Left lung (tissue), 10 donors: Measurements from ENCODE around the gene CETP. TPM values are rescaled to one million over a fixed set of nuclear protein-coding genes. Genes with fewer than 3 reads are reported as not detected.
A peak's percentile ranks its signal among the peaks of the same experiment; 100 is the strongest.

ENCODE experiments used
- ATAC-seq: fragments of 200-7000 bp; cut with Tn5 transposase; one replicate; pipeline ENCODE4 v1.9.1; 2020; ENCODE audit warnings: moderate library complexity
- DNase-seq, 4 donors: peaks; one replicate each; pipeline ENCODE4 v3.0.0-alpha.2; 2013 to 2020
- H3K27ac ChIP-seq, 2 donors: fragments of 200-600 bp; sonication (generic) in 1 of 2; one replicate each; pipeline versions ENCODE4 v1.5.0 to v1.8.0; 2020 to 2021
- H3K27me3 ChIP-seq, 2 donors: fragments of 200-600 bp; sonication (generic) in 1 of 2; one replicate each; pipeline versions ENCODE4 v1.5.0 to v1.8.0; 2020 to 2021
- H3K36me3 ChIP-seq, 2 donors: fragments of 200-600 bp; sonication (generic) in 1 of 2; one replicate each; pipeline versions ENCODE4 v1.5.0 to v1.8.0; 2020 to 2021
- H3K4me1 ChIP-seq, 2 donors: fragments of 200-600 bp; one replicate each; pipeline ENCODE4 v1.8.0; 2021
- H3K4me3 ChIP-seq, 2 donors: fragments of 200-600 bp; sonication (generic) in 1 of 2; one replicate each; pipeline versions ENCODE4 v1.5.0 to v1.8.0; 2020 to 2021; ENCODE audit warnings: mild to moderate bottlenecking in 1 of 2
- H3K9me3 ChIP-seq, 2 donors: fragments of 200-600 bp; sonication (generic) in 1 of 2; one replicate each; pipeline versions ENCODE4 v1.5.0 to v1.8.0; 2020 to 2021
- CTCF ChIP-seq, 2 donors: fragments of 200-600 bp; sonication (generic) in 1 of 2; IDR thresholded peaks; one replicate each; pipeline versions ENCODE4 v1.5.0 to v1.8.0; 2021; ENCODE audit warnings: antibody characterized with exemption in 2 of 2
- intact Hi-C, 2 donors: fragments of 100-400 bp; cut with DNase I; formaldehyde crosslinking; loops; one replicate each; pipeline versions ENCODE4 v1.11.2 to v1.14.2; 2022
- polyA plus RNA-seq, 6 donors: library from polyadenylated mRNA; unstranded; fragments of 120-200 nt; gene quantifications; one replicate each; pipeline ENCODE4 v1.2.1, GENCODE V29; 2013; ENCODE audit not compliant: insufficient read length in 6 of 6
- total RNA-seq, 2 donors: library from RNA; stranded (reverse); fragmentation: NEBNext Ultra II Directional; extraction: Animal tissue kit (Norgen Biotek cat#: 25700); gene quantifications; one replicate each; pipeline ENCODE4 v1.2.1, GENCODE V29; 2021
- donor health status: DM: no; HTN: yes; CAD: no.
- donor health status: DM: no; HTN: no; CAD: no.

CETP gene
- total and polyA plus RNA-seq, 8 donors: 0.58 to 15.2 (median 12.8) TPM

DNA sequence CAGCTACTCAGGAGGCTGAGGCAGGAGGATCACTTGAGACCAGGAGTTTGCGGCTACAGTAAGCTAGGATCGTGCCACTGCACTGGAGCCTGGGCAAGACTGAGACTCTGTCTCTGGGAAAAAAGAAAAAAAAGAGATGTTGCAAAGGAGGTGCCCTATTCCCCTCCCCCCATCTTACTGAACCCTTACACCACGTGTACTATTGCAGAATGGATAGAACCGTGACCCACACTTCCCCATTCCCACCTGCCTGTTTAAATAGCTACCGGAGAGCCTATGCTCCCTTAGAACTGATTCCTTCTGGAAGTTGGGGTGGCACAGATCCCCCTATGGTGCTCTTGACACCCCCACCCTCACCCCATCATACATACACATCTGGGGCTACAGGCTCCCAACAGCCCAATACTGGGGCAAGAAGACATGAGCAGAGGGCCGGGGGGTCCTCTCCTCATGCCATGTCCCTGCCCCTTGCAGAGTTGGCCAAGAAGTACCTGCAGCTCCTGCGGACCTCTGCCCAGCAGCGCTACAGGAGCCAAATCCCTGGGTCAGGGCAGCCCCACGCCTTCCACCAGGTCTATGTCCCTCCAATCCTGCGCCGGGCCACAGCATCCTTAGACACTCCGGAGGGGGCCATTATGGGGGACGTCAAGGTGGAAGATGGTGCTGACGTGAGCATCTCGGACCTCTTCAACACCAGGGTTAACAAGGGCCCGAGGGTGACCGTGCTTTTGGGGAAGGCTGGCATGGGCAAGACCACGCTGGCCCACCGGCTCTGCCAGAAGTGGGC, 63.3 kb downstream of the CETP start:
- no peak for DNase-seq
- Histone ChIP-seq H3K27me3 (no peaks in the 10 kb centered on the region), H3K4me1 (peaks cover 0 to 41% of the 10 kb centered on the region in 2 donors), H3K36me3 (peaks cover 0 to 92% of the 10 kb centered on the region in 2 donors), H3K27ac (peak overlapping the region in 1 of 2 donors; percentile 73), H3K4me3 (no peak overlapping the region), H3K9me3 (no peaks in the 10 kb centered on the region)
- no peak for TF ChIP-seq CTCF (IDR thresholded peaks at IDR 0.05)
- peak; percentile 21 for ATAC-seq
- intact Hi-C loops: no loop called here

DNA sequence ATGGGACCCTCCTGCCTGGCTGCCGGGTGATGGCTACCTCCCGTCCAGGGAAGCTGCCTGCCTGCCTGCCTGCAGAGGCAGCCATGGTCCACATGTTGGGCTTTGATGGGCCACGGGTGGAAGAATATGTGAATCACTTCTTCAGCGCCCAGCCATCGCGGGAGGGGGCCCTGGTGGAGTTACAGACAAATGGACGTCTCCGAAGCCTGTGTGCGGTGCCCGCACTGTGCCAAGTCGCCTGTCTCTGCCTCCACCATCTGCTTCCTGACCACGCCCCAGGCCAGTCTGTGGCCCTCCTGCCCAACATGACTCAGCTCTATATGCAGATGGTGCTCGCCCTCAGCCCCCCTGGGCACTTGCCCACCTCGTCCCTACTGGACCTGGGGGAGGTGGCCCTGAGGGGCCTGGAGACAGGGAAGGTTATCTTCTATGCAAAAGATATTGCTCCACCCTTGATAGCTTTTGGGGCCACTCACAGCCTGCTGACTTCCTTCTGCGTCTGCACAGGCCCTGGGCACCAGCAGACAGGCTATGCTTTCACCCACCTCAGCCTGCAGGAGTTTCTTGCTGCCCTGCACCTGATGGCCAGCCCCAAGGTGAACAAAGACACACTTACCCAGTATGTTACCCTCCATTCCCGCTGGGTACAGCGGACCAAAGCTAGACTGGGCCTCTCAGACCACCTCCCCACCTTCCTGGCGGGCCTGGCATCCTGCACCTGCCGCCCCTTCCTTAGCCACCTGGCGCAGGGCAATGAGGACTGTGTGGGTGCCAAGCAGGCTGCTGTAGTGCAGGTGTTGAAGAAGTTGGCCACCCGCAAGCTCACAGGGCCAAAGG, 64.4 kb downstream of the CETP start:
- DNase-seq (no peak), ATAC-seq (peak; percentile 25)
- intact Hi-C loops: no loop called here
- H3K36me3 ChIP-seq: peaks cover 0 to 89% of the 10 kb centered on the region in 2 donors
- no peak for TF ChIP-seq CTCF (IDR thresholded peaks at IDR 0.05)
- H3K27me3 ChIP-seq: no peaks in the 10 kb centered on the region
- peak overlapping the region in 1 of 2 donors; percentile 73 for H3K27ac ChIP-seq
- peaks cover 0 to 41% of the 10 kb centered on the region in 2 donors for H3K4me1 ChIP-seq
- no peak overlapping the region for H3K4me3 ChIP-seq
- no peaks in the 10 kb centered on the region for H3K9me3 ChIP-seq

DNA sequence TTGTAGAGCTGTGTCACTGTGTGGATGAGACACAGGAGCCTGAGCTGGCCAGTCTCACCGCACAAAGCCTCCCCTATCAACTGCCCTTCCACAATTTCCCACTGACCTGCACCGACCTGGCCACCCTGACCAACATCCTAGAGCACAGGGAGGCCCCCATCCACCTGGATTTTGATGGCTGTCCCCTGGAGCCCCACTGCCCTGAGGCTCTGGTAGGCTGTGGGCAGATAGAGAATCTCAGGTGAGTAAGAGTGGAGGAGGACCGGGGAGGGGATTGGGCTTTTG, 65.0 kb downstream of the CETP start:
- Histone ChIP-seq H3K27me3 (no peaks in the 10 kb centered on the region), H3K9me3 (no peaks in the 10 kb centered on the region), H3K36me3 (peaks cover 0 to 89% of the 10 kb centered on the region in 2 donors), H3K4me3 (no peak overlapping the region), H3K4me1 (peaks cover 0 to 41% of the 10 kb centered on the region in 2 donors), H3K27ac (peak overlapping the region in 1 of 2 donors; percentile 73)
- intact Hi-C loops: no loop called here
- DNase-seq (no peak), ATAC-seq (no peak)
- TF ChIP-seq CTCF (IDR thresholded peaks at IDR 0.05): no peak

- no peak overlapping the region for H3K4me3 ChIP-seq
- no peaks in the 10 kb centered on the region for H3K27me3 ChIP-seq
- DNase-seq: no peak
- H3K27ac ChIP-seq: peak overlapping the region in 1 of 2 donors; percentile 73
- intact Hi-C loops: no loop called here
- no peak for ATAC-seq
- H3K9me3 ChIP-seq: no peaks in the 10 kb centered on the region
- TF ChIP-seq CTCF (IDR thresholded peaks at IDR 0.05): no peak
- peaks cover 0 to 41% of the 10 kb centered on the region in 2 donors for H3K4me1 ChIP-seq
- peaks cover 0 to 89% of the 10 kb centered on the region in 2 donors for H3K36me3 ChIP-seq
Measured at GRCh38 chr16:57027067-57027466, 65.3 kb downstream of the CETP start.

GRCh38 chr16:57028086-57028485, 66.3 kb downstream of the CETP start:
- H3K4me3 ChIP-seq: no peak overlapping the region
- H3K27me3 ChIP-seq: no peaks in the 10 kb centered on the region
- H3K27ac ChIP-seq: peak overlapping the region in 1 of 2 donors; percentile 13
- H3K4me1 ChIP-seq: peaks cover 0 to 36% of the 10 kb centered on the region in 2 donors
- H3K9me3 ChIP-seq: no peaks in the 10 kb centered on the region
- peaks cover 0 to 89% of the 10 kb centered on the region in 2 donors for H3K36me3 ChIP-seq
- ATAC-seq (no peak), DNase-seq (no peak)
- intact Hi-C loops: no loop called here
- TF ChIP-seq CTCF (IDR thresholded peaks at IDR 0.05): no peak
